ENCODE measurements around the gene SGPP2.

DNA sequence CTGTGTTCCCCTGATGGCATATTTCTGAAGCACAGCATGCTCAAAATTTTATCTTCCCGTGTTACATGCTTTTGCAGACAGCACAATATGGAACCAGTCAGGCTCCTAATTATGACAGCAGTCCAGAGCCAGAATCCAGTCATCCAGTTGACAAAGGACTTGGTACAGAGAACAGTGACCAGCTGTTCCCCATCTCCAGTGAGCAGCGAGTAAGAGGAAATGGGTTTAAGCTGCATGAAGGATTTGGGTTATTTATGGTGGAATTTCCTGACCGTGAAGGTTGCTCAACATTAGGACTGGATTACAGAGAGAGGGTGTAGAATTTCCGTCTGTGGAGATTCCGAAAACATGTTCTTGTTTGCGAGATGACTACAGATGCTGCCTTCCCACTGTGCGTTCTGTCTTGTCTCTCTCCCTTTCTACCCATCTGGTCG, 24.4 kb downstream of the SGPP2 start:
- TF ChIP-seq E2F6 (IDR thresholded peaks at IDR 0.05; ENCODE audit: borderline replicate concordance, low read depth) = no peak
- no peak for TF ChIP-seq KDM5A (IDR thresholded peaks at IDR 0.05)

Measured in A549 (cell line).